Activated naive CD4-positive, alpha-beta T cell treated with anti-CD3 and anti-CD28 coated beads, Interleukin-2, amount 10 ng/mL, durations not matched to agents 7 days and 5 days (primary cell): ENCODE data around the gene TSKS.

ENCODE experiments used
- CTCF ChIA-PET: fragments of 350-600 bp; sonication (Branson Sonifier 250); formaldehyde crosslinking; loops from one replicate; lab custom pipeline; 2021; ENCODE audit warnings: antibody characterized with exemption; lab: Charles Lee
- DNase-seq: peaks from one replicate; pipeline ENCODE4 v3.0.0-alpha.2; 2020
- H3K27ac Mint-ChIP-seq: one replicate; pipeline ENCODE4 v1.8.0; 2021; ENCODE audit warnings: mild to moderate bottlenecking, moderate library complexity, mixed read lengths
- H3K27me3 Mint-ChIP-seq: one replicate; pipeline ENCODE4 v1.8.0; 2021; ENCODE audit warnings: mild to moderate bottlenecking, mixed read lengths
- H3K36me3 Mint-ChIP-seq: one replicate; pipeline ENCODE4 v1.8.0; 2021; ENCODE audit warnings: mixed read lengths
- H3K4me1 Mint-ChIP-seq: one replicate; pipeline ENCODE4 v1.8.0; 2021; ENCODE audit warnings: mixed read lengths
- H3K4me3 Mint-ChIP-seq: one replicate; pipeline ENCODE4 v1.8.0; 2021; ENCODE audit warnings: mild to moderate bottlenecking, moderate library complexity, mixed read lengths
- H3K9me3 Mint-ChIP-seq: one replicate; pipeline ENCODE4 v1.8.0; 2021; ENCODE audit warnings: mixed read lengths

The TSKS gene

GRCh38 chr19:49701271-49701786, 61.8 kb downstream of the TSKS start:
- no peaks in the 10 kb centered on the region for H3K4me1 Mint-ChIP-seq
- no peaks in the 10 kb centered on the region for H3K36me3 Mint-ChIP-seq
- H3K9me3 Mint-ChIP-seq, result no peaks in the 10 kb centered on the region
- no peak for DNase-seq
- no peak overlapping the region for H3K4me3 Mint-ChIP-seq
- CTCF ChIA-PET, result no interaction called here
- H3K27ac Mint-ChIP-seq, result no peak overlapping the region
- H3K27me3 Mint-ChIP-seq, result peaks cover 34% of the 10 kb centered on the region

DNA sequence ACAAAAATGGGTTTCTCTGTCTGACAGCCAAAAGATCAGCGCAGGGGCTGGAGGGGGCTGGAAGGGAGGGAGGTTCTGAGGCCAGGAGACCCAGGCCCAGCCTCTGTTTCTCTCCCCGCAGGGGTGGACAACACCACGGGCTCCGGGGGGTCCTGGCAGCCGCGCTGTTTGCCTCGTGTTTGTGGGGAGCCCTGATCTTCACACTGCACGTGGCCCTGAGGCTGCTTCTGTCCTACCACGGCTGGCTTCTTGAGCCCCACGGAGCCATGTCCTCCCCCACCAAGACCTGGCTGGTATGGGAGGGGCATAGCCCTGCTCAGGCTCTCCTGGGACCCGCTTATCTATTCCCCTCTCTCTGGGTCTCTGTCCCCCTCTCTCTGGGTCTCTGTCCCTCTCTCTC, 62.5 kb downstream of the TSKS start:
- Mint-ChIP-seq H3K9me3 (no peaks in the 10 kb centered on the region), H3K36me3 (no peaks in the 10 kb centered on the region), H3K27me3 (peaks cover 34% of the 10 kb centered on the region), H3K27ac (no peak overlapping the region), H3K4me1 (no peaks in the 10 kb centered on the region), H3K4me3 (no peak overlapping the region)
- DNase-seq, result no peak
- CTCF ChIA-PET, result no interaction called here

DNA sequence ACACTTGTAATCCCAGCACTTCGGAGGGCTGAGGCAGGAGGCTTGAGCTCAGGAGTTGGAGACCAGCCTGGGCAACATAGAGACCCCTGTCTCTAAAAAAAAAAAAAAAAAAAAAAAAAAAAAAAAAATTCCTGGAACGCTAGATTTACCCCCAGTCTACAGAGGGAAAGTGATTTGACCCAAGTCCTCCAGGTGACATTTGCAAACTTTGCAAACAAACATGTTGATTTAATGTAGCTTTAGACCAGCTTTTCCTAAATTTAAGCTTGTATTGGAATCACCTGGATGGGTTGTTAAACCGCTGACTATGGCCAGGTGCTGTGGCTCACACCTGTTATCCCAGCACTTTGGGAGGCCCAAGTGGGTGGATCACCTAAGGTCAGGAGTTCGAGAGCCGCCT, 63.7 kb downstream of the TSKS start:
- no peaks in the 10 kb centered on the region for H3K36me3 Mint-ChIP-seq
- no peaks in the 10 kb centered on the region for H3K4me1 Mint-ChIP-seq
- no peak overlapping the region for H3K27ac Mint-ChIP-seq
- H3K27me3 Mint-ChIP-seq, result peaks cover 36% of the 10 kb centered on the region
- H3K9me3 Mint-ChIP-seq, result no peaks in the 10 kb centered on the region
- no peak overlapping the region for H3K4me3 Mint-ChIP-seq
- CTCF ChIA-PET, result no interaction called here
- no peak for DNase-seq

- Mint-ChIP-seq H3K27me3 (peaks cover 43% of the 10 kb centered on the region), H3K27ac (no peak overlapping the region), H3K9me3 (no peaks in the 10 kb centered on the region), H3K4me1 (peaks cover 3% of the 10 kb centered on the region), H3K36me3 (no peaks in the 10 kb centered on the region), H3K4me3 (no peak overlapping the region)
- CTCF ChIA-PET, result no interaction called here
- no peak for DNase-seq
These were observed 66.2 kb downstream of the TSKS start for GRCh38 chr19:49696865-49697264.

- Mint-ChIP-seq H3K4me1 (peaks cover 10% of the 10 kb centered on the region), H3K4me3 (no peak overlapping the region), H3K9me3 (no peaks in the 10 kb centered on the region), H3K27ac (no peak overlapping the region), H3K36me3 (no peaks in the 10 kb centered on the region), H3K27me3 (peaks cover 45% of the 10 kb centered on the region)
- DNase-seq, result no peak
- CTCF ChIA-PET, result no interaction called here
These were observed 67.0 kb downstream of the TSKS start for GRCh38 chr19:49696115-49696514.

GRCh38 chr19:49692147-49692506, 71.0 kb downstream of the TSKS start:
- Mint-ChIP-seq H3K4me3 (peak overlapping the region; percentile 3), H3K27ac (no peak overlapping the region), H3K36me3 (peaks cover 16% of the 10 kb centered on the region), H3K9me3 (no peaks in the 10 kb centered on the region), H3K27me3 (peaks cover 50% of the 10 kb centered on the region), H3K4me1 (peaks cover 32% of the 10 kb centered on the region)
- DNase-seq, result no peak
- CTCF ChIA-PET, result interaction anchor here (0.8 kb wide), 1 partner anchor 11 kb away, joined by 3 read pairs; no protein-coding TSS in a partner anchor

GRCh38 chr19:49691243-49692146, 71.6 kb downstream of the TSKS start:
- H3K4me3 Mint-ChIP-seq, result peak overlapping the region; percentile 75
- H3K27me3 Mint-ChIP-seq, result peaks cover 46% of the 10 kb centered on the region
- no peaks in the 10 kb centered on the region for H3K9me3 Mint-ChIP-seq
- CTCF ChIA-PET, result interaction anchor here (0.8 to 0.9 kb wide), 2 partner anchors 11 to 59 kb away, joined by 3 read pairs; no protein-coding TSS in a partner anchor
- H3K36me3 Mint-ChIP-seq, result peaks cover 19% of the 10 kb centered on the region
- no peak overlapping the region for H3K27ac Mint-ChIP-seq
- DNase-seq, result peak; percentile 50
- peaks cover 35% of the 10 kb centered on the region for H3K4me1 Mint-ChIP-seq

DNA sequence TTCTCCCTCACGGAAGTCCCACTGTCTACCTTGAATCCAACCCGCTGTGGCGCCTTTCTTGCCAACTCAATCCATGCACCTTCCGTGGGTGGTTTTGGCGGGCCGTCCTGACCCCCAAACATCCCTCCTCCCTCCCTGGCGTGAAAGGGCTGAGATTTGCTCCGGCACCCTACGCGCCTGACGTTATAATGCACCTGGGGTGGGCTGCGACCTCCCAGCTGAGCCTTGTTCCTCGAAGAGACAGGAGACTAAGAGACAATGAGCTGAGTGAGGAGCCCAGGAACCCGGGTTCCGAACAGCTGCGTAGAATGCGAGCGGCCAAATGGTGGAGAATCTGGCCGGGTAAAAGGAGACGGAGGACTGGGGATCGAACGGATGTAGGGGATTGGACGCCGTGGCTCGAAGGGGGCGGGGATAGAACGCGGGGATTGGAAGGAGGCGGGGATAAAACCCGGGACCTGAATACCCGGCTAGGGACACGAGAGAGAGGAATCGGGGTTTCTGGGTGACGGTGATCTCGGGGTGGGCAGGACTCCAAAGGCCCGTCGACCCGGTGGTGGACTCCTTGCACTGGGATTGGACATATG, 72.4 kb downstream of the TSKS start, which contains the start of gene CPT1C:
Gene CPT1C, plus strand, starts transcription at position 461 of the 587 bp plus-strand sequence. CDS start 1,137 bp downstream, outside the sequence.
- DNase-seq, result peak; percentile 77
- Mint-ChIP-seq H3K27me3 (peaks cover 46% of the 10 kb centered on the region), H3K4me3 (peak within 1 kb of the TSS; percentile 75)

GRCh38 chr19:49690079-49690655, 72.9 kb downstream of the TSKS start:
- Mint-ChIP-seq H3K36me3 (peaks cover 25% of the 10 kb centered on the region), H3K4me1 (peaks cover 35% of the 10 kb centered on the region), H3K27ac (no peak overlapping the region), H3K9me3 (no peaks in the 10 kb centered on the region), H3K27me3 (peaks cover 46% of the 10 kb centered on the region), H3K4me3 (peak overlapping the region; percentile 75)
- CTCF ChIA-PET, result no interaction called here
- DNase-seq, result no peak

More for the DNA sequence above, 72.4 kb downstream of the TSKS start, which contains the start of gene CPT1C:
- H3K9me3 Mint-ChIP-seq, result no peaks in the 10 kb centered on the region
- H3K4me1 Mint-ChIP-seq, result peaks cover 35% of the 10 kb centered on the region
- CTCF ChIA-PET, result interaction anchor here (0.9 kb wide), 1 partner anchor 60 kb away, joined by 3 read pairs; no protein-coding TSS in a partner anchor
- H3K27ac Mint-ChIP-seq, result no peak within 1 kb of the TSS
- H3K36me3 Mint-ChIP-seq, result peaks cover 20% of the 10 kb centered on the region
